ENCODE data around the gene TPMT. TPM values are rescaled to one million over a fixed set of nuclear protein-coding genes. Genes with fewer than 3 reads are reported as not detected.
A peak's percentile ranks its signal among the peaks of the same experiment; 100 is the strongest.

Gene TPMT
- total RNA-seq, 1 experiment from 2014 or later = 13.3 TPM

GRCh38 chr6:18155864-18156421 lies 1.1 kb upstream of the TPMT start:
- Histone ChIP-seq H3T11ph (ENCODE audit: low read length) (no peak overlapping the region), H3K9ac (ENCODE audit: extremely low read depth, insufficient read length, low read length) (no peak overlapping the region), H2BK12ac (ENCODE audit: insufficient read length, low read depth, low read length) (no peak overlapping the region), H3K27me3 (ENCODE audit: insufficient read depth, low read length) (no peaks in the 10 kb centered on the region), H2BK15ac (ENCODE audit: low read depth, low read length) (no peak overlapping the region), H4K8ac (replicated peaks; ENCODE audit: insufficient read length, low read depth, low read length) (no peak overlapping the region), H3K18ac (ENCODE audit: insufficient read length, low read depth, low read length) (no peak overlapping the region), H3K79me2 (ENCODE audit: insufficient read depth, low read length) (no peaks in the 10 kb centered on the region), H3K14ac (ENCODE audit: insufficient read depth, low read length) (no peak overlapping the region), H3K79me1 (ENCODE audit: insufficient read depth, low read depth, low read length, poor library complexity, severe bottlenecking) (no peaks in the 10 kb centered on the region), H3K23ac (ENCODE audit: insufficient read length, low read depth, low read length) (no peak overlapping the region), H4K5ac (ENCODE audit: insufficient read length, low read depth, low read length) (no peak overlapping the region), H4K91ac (ENCODE audit: insufficient read length, low read depth, low read length) (no peak overlapping the region), H2BK120ac (ENCODE audit: low read depth, low read length, poor library complexity, severe bottlenecking) (no peak overlapping the region), H3K56ac (ENCODE audit: insufficient read length, low read depth, low read length) (no peak overlapping the region), H3K9me3 (ENCODE audit: control insufficient read depth, low read depth, low read length) (no peaks in the 10 kb centered on the region), H3K4me1 (ENCODE audit: insufficient read depth, low read length) (no peaks in the 10 kb centered on the region; the same call in 1 of the 2 replicates), H2BK5ac (ENCODE audit: insufficient read length, low read length) (no peak overlapping the region), H3K4me2 (ENCODE audit: insufficient read depth, insufficient read length, low read length) (peak overlapping the region; percentile 82), H2AK5ac (ENCODE audit: insufficient read length, low read length) (no peak overlapping the region), H2AFZ (ENCODE audit: low read length) (no peak overlapping the region), H3K23me2 (ENCODE audit: insufficient read length, low read depth, low read length, poor library complexity, severe bottlenecking) (peaks cover 12% of the 10 kb centered on the region), H3K27ac (ENCODE audit: insufficient read length, low read depth, low read length) (no peak overlapping the region), H4K20me1 (ENCODE audit: control insufficient read depth, insufficient read depth, insufficient read length) (no peaks in the 10 kb centered on the region), H2BK20ac (ENCODE audit: low read depth, low read length, poor library complexity, severe bottlenecking) (no peak overlapping the region), H3K4ac (ENCODE audit: low read depth, low read length) (no peak overlapping the region)
- DNase-seq = peak; percentile 90
- H3K36me3 Mint-ChIP-seq (ENCODE audit: insufficient read depth in 1 of 3, low read depth in 3 of 3) = peaks cover 9 to 19% (median 16%) of the 10 kb centered on the region in 3 experiments
- peak overlapping the region in 2 of 3 experiments; percentile 28 to 87; a peak in 1 of 7 replicates for H3K27ac Mint-ChIP-seq
- peaks cover 0 to 4% of the 10 kb centered on the region in 2 experiments; a peak in 1 of 5 replicates for H3K9me3 Mint-ChIP-seq
- TF ChIP-seq CTCF (conservative IDR thresholded peaks at IDR 0.05) = peak; percentile 60
- H3K27me3 Mint-ChIP-seq (ENCODE audit: low read depth) = no peaks in the 10 kb centered on the region
- no CpG with 5 or more reads among the region's 26 CpGs for WGBS (ENCODE audit: extremely low coverage, insufficient read length, low lambda C conversion rate)
- H3K4me1 Mint-ChIP-seq = peaks cover 22 to 23% of the 10 kb centered on the region in 2 experiments
- H3K4me3 Mint-ChIP-seq = peak overlapping the region; percentile 97 to 99
